Measurements from ENCODE around the gene FCRL4. TPM values are rescaled to one million over a fixed set of nuclear protein-coding genes. Genes with fewer than 3 reads are reported as not detected.

The FCRL4 gene
- total RNA-seq, 2 donors from 2014 or later: not detected

DNA sequence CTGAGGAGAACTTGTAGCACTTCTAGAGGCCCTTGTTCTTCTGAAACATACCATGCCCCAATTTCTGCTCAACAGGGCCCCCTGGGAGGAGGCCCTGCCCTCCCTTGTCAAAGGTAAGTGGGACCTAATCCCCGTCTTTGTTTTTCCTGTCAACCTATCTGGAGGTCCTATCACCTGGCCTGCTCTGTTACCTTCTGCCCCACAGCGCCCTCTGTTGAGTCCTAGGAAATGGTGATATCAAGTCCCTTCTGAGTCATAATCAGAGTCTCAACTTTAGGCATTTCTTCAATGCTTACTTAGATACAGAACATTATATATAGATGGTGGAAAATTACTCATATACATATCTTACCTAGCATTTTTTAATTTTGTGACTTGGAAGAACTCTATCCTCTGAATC, 28.2 kb upstream of the FCRL4 start:
- TF ChIP-seq POLR2A (IDR thresholded peaks at IDR 0.05): no peak
- TF ChIP-seq, protein P1, sequence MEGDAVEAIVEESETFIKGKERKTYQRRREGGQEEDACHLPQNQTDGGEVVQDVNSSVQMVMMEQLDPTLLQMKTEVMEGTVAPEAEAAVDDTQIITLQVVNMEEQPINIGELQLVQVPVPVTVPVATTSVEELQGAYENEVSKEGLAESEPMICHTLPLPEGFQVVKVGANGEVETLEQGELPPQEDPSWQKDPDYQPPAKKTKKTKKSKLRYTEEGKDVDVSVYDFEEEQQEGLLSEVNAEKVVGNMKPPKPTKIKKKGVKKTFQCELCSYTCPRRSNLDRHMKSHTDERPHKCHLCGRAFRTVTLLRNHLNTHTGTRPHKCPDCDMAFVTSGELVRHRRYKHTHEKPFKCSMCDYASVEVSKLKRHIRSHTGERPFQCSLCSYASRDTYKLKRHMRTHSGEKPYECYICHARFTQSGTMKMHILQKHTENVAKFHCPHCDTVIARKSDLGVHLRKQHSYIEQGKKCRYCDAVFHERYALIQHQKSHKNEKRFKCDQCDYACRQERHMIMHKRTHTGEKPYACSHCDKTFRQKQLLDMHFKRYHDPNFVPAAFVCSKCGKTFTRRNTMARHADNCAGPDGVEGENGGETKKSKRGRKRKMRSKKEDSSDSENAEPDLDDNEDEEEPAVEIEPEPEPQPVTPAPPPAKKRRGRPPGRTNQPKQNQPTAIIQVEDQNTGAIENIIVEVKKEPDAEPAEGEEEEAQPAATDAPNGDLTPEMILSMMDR (IDR thresholded peaks at IDR 0.05): peak in 4 of 7 experiments; percentile 18 to 37 (median 30)
- H3K9me3 ChIP-seq: no peaks in the 10 kb centered on the region
- H3K36me3 ChIP-seq (replicated peaks in 1 of 2; ENCODE audit: insufficient read depth in 1 of 2, low read depth in 2 of 2): no peaks in the 10 kb centered on the region
- WGBS, 2 donors: 24 to 33% methylated on average over 2 of the region's 2 CpGs
- peak in 3 of 4 donors; percentile 20 to 46 (median 23) for DNase-seq
- peak; percentile 24 for ATAC-seq
- H3K27me3 ChIP-seq: no peaks in the 10 kb centered on the region
- H3K4me1 ChIP-seq: no peaks in the 10 kb centered on the region
- intact Hi-C loops (cut with DNase I): no loop called here
- no peak overlapping the region for H3K4me3 ChIP-seq
- no peak overlapping the region for H3K27ac ChIP-seq

DNA sequence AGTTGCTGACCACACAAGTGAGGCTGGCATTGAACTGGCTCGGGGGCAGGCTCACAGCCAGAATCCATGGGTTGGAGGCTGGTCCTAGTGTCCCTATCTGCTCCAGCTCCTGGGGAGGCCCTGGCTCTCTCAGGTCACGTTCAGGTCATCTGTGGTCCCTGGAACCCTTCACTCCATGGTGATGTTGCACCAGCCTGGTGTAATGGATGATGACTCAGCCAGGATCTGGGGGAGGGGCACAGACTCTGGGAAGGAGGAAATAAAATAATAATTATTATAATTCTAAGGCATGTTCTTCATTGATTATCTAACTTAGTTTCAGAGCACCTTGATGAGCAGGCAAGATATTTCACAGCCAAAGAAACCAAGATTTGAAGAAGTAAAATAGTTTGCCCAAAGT, 26.6 kb upstream of the FCRL4 start:
- Histone ChIP-seq H3K4me1 (no peaks in the 10 kb centered on the region), H3K27ac (no peak overlapping the region), H3K36me3 (replicated peaks in 1 of 2; ENCODE audit: insufficient read depth in 1 of 2, low read depth in 2 of 2) (no peaks in the 10 kb centered on the region), H3K4me3 (no peak overlapping the region), H3K9me3 (no peaks in the 10 kb centered on the region), H3K27me3 (no peaks in the 10 kb centered on the region)
- ATAC-seq (no peak), DNase-seq (no peak)
- 52% methylated on average over 2 of the region's 2 CpGs for WGBS, 2 donors
- intact Hi-C loops (cut with DNase I): no loop called here
- TF ChIP-seq POLR2A (IDR thresholded peaks at IDR 0.05): no peak
- TF ChIP-seq, protein P1 (IDR thresholded peaks at IDR 0.05): no peak

GRCh38 chr1:157622471-157622870, 24.6 kb upstream of the FCRL4 start:
- TF ChIP-seq, protein P1 (IDR thresholded peaks at IDR 0.05): no peak
- no peak for TF ChIP-seq POLR2A (IDR thresholded peaks at IDR 0.05)
- intact Hi-C loops (cut with DNase I): no loop called here
- 67 to 76% methylated on average over 5 of the region's 5 CpGs for WGBS, 2 donors
- Histone ChIP-seq H3K27ac (no peak overlapping the region), H3K4me1 (peaks cover 7% of the 10 kb centered on the region), H3K36me3 (replicated peaks in 1 of 2; ENCODE audit: insufficient read depth in 1 of 2, low read depth in 2 of 2) (no peaks in the 10 kb centered on the region), H3K9me3 (no peaks in the 10 kb centered on the region), H3K27me3 (no peaks in the 10 kb centered on the region), H3K4me3 (no peak overlapping the region)
- ATAC-seq: no peak
- DNase-seq: no peak

DNA sequence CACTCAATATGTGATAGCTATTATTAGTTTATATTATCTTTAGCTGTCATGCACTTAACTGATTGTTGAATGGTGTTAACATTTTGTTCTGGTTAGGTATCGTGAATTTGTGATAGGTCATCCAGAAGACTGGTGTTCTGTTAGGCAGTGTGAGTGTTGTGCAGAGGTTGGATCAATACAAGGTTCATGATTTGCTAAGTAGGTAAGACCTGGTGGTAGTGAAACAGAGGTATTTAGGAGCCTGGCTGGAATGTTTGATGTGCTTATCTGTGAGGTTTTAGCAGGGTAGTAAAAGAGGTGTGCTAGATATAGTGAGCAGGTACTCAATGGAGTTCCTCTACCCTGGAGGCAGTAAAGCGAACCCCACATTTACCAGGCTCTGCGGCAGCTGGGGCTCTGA, 20.3 kb upstream of the FCRL4 start:
- DNase-seq (no peak), ATAC-seq (peak; percentile 72)
- H3K36me3 ChIP-seq (replicated peaks in 1 of 2; ENCODE audit: insufficient read depth in 1 of 2, low read depth in 2 of 2): no peaks in the 10 kb centered on the region
- H3K27ac ChIP-seq: peak overlapping the region in 2 of 4 donors; percentile 49 to 58
- intact Hi-C loops (cut with DNase I): no loop called here
- 43 to 54% methylated on average over 3 of the region's 3 CpGs for WGBS, 2 donors
- no peak overlapping the region for H3K4me3 ChIP-seq
- no peaks in the 10 kb centered on the region for H3K27me3 ChIP-seq
- H3K9me3 ChIP-seq: no peaks in the 10 kb centered on the region
- H3K4me1 ChIP-seq: peaks cover 7% of the 10 kb centered on the region
- TF ChIP-seq, protein P1 (IDR thresholded peaks at IDR 0.05): no peak

DNA sequence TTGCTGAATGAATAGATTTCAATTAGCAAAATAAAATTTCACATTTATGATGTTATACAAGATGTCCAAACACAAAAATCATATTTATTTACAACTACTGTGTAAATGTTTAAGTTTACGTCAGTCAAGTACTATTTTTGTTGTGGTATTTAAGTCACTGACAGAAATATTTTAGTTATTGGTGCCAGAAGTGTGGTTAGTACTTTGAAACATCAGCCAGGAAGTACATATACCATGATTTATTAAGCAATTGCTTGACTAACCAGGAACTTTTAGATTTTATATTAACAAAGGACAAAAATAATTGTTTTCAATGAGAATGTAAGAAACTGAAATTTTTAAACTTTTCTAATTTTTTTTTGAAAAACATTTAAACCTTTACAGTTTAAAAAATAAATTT, 2.4 kb upstream of the FCRL4 start:
- intact Hi-C loops (cut with DNase I): no loop called here
- TF ChIP-seq, protein P1 (IDR thresholded peaks at IDR 0.05): no peak
- TF ChIP-seq POLR2A (IDR thresholded peaks at IDR 0.05): no peak
- 30 to 40% methylated on average over 1 of the region's 1 CpG for WGBS, 2 donors

More for the DNA sequence above, 2.4 kb upstream of the FCRL4 start:
- H3K4me3 ChIP-seq: no peak overlapping the region
- H3K36me3 ChIP-seq (replicated peaks in 1 of 2; ENCODE audit: insufficient read depth in 1 of 2, low read depth in 2 of 2): no peaks in the 10 kb centered on the region
- ATAC-seq (no peak), DNase-seq (no peak)
- H3K9me3 ChIP-seq: no peaks in the 10 kb centered on the region
- H3K27ac ChIP-seq: no peak overlapping the region
- no peaks in the 10 kb centered on the region for H3K27me3 ChIP-seq
- H3K4me1 ChIP-seq: no peaks in the 10 kb centered on the region
